Cardiac septum (tissue), 1 donor: ENCODE results near the gene STRIP1. TPM values are rescaled to one million over a fixed set of nuclear protein-coding genes. Genes with fewer than 3 reads are reported as not detected.

Experiments used
- DNase-seq: peaks from one replicate; pipeline ENCODE4 v3.0.0-alpha.2; 2020; ENCODE audit warnings: low spot score
- intact Hi-C: fragments of 100-400 bp; cut with DNase I; formaldehyde crosslinking; loops from one replicate; pipeline ENCODE4 v1.14.0; 2022
- total RNA-seq: library from RNA; stranded (reverse); fragmentation: NEBNext Ultra II Directional; extraction: Animal tissue kit (Norgen Biotek cat#: 25700); gene quantifications from one replicate; pipeline ENCODE4 v1.2.1, GENCODE V29; 2021
- donor health status: DM: no; HTN: no; CAD: no.

STRIP1 gene
- total RNA-seq, 1 donor from 2014 or later: 23.8 TPM

DNA sequence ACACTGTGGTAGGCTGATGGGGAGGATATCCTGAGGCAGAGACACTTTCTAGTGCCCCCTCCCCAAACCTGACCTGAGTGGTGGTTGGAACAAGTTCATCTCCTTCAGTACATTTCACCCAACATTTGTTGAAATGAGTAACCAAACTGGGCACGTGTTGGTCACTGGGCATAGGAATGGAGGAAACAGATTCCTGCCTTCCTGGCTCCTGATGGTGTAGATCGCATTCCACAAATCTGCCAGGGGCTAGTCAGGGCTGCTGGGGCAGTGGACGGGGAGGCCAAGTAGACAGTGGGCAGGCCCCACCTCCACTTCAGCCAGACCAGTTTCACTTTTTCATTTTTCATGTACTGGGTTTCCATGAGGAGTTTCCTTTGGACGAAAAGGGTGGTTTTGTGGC lies 52.5 kb downstream of the STRIP1 start:
- no peak for DNase-seq
- intact Hi-C loops: no loop called here

DNA sequence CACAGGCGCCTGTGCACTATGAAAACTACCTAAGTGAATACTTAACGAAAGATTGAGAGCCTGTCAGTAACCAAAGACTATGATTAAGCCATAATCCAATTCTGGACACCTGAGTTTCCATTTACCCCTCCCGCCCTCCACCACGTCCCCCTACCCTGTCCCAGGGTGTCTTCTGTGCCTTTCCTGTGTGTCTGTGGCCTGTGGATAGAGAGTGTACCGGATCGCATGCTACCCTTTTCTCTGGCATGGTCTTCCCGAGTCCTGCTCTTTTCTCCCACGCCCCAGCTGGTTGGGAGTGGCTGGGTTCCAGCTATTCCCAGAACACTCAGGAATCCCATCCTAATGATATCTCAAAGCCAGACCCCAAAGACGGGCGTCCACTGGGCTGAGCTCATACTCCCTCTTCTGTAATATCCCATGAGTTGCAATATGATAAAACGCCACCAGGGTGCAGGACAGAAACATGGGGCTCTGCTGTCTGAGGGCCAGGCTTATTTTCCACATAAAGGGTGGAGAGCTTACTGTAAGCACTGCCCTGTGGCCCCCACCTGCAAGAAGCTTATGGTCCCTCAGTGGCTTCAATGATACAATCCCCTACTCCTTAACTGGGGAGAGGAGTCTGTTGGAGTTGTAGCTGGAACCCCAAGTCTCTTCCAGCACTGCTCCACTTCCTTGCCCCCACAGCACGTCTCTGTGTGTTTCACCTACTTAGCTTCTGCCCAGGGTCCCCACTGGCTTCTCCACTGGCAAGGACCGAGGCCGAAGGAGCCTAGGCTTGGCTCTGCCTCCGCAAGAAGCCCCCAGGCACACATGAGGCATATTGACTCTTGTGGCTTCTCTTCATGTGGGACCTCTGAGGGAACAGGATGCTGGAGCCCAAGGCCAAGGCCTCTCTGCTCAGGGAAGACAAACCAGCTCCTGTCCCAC lies 53.7 kb downstream of the STRIP1 start:
- no peak for DNase-seq
- intact Hi-C loops: loop anchor here (2.0 kb wide), 1 partner anchor 19 kb away; no protein-coding TSS in a partner anchor

DNA sequence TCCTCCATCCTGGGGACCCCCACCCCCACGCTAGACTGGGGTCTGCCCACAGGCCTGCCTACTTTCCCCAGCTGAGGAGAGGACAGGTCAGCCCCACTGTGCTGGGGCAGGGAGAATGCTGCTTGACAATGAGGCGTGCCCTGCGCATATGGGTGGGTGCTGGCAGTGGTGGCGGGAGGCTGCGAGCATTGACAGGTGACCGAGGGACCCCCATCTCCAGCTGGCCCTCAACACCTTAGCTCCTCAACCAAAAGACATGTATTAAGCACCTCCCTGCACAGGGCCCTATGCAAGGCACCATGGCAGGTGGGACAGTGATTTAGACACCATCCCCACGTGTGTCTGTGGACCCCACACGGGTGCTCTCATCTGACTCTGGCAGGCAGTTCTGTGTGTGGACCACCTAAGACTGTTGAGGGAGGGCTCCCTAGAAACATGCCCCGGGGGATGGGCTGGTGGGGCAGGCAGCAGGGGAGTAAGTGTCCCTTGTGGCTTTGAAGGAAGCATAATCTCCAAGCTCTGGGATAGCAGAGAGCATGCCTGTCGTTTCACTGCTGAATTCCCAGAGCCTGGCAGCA lies 54.4 kb downstream of the STRIP1 start:
- intact Hi-C loops: loop anchor here (2.0 kb wide), 1 partner anchor 18 kb away; no protein-coding TSS in a partner anchor
- DNase-seq: no peak

DNA sequence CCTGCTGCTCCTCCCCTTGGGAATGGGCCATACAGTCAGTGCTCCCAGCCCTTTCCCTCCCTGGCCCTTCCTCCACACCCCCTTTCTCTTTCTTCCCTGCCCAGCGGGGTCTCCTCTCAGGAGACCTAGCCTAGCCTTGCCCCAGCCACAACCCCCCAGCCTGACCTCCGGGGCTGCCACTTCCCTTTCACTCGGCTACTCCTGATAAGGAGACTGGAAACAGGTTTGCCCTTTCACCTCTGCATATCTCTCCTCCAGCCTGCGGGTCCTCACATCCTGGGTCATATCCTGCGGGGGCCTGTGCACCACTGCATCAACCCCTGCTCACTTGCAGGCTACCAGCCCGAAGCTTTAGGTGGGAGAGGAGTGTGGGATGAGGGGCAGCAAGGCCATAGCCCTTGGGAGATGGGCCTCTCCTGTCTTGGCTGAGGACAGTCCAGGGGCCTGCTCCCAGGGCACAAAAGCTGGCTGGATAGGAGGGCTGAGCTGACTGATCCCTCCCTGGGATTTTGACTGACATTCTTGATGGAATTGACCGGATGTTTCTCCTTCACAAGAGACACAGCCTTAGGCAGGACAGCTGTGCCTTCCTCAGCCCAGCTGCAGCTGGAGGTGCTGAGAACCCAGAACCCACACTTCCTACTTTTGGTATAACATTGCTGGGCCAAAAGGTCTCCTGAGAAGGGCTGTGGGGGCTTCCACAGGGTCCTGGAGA lies 55.3 kb downstream of the STRIP1 start:
- intact Hi-C loops: loop anchor here (2.0 kb wide), 1 partner anchor 17 kb away; no protein-coding TSS in a partner anchor

DNA sequence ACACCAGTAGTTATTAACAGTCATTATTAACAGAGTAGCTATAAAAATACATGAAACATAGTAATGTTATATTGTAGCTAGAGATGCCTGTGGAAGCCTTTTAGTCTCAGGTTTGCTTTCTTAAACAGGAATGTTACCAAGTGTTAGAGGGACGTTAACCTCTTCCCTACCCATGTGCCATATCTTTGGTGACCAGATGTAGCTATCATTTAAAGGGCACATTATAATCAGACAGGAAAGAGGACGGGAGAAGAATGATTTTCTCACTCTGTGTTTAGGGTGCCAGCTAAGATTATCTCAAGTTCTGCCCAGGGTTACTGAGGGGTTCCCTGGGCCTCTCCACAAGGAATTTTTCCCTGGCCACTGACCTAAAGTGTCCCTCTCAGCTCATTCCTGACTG lies 57.0 kb downstream of the STRIP1 start:
- intact Hi-C loops: no loop called here
- DNase-seq: no peak

More for the DNA sequence above, 55.3 kb downstream of the STRIP1 start:
- no peak for DNase-seq

DNA sequence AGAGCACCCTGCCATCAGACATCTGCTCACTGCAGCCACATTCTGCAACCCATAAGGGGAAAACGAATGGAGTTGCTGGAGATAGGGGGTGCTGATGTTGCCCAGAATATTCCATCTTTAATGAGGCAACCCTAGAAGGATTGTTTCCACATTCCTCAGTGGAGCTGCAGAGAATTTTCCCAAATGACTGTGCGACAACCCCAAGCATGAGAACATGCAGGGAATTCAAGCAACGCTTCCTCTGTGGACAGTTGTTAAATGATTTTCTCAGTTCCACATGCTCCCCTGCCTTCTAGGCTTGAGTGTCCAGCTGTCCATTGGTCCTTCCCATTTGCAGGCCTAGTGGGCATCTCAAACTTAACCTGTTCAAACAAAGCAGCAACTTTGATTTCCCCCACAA lies 57.4 kb downstream of the STRIP1 start:
- DNase-seq: no peak
- intact Hi-C loops: no loop called here

DNA sequence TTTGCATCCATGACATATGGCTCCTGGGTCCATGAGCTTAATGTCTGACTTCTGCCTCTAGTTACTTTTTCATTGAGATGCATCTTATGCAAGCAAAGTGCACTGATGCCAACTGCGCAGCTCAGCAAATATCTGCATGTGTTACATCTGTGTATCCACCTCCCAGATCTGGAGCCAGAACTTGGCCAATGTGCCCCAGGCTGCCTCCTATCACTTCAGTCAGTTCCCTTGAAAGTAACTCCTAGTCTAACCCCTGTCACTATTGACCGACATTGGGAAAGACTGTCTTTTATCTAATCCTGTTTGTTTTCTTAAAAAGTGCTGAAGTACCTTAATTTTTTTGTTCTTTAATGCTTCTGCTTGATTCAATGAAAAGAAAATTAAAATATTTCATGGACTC lies 58.6 kb downstream of the STRIP1 start:
- intact Hi-C loops: no loop called here

DNA sequence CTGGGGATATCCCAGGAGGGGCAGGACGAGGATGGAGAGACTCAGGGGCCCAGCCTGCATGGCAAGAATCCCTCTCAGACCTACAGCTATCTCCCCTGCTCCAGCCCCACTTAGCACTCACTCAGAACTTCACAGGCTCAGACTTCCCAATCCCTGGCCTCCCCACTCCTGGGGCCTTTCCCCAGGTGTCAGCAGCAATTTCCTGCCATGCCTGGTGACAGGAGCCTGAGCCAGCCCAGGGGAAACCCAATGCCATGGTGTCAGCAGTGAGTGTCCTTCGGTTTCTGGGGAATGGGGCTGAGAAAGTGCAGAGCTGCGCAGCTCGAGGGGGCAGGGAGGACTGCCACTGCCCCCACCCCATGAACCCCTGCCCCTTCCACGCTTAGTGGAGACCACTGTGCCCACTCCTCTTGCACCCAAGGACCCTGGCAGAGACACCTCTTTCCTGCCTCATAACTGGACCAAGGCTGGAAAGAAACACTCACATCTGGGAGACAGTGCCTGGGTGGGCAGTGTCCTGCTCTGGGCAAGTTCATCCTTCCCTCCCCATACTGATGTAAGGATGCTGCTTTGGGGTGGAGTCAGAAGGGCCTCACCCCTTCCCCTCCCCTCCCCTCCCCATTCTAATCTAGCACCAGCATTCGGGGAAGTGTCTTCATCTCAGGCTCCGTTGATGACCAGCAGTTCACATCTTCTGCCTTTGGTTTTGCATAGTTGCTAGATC lies 60.7 kb downstream of the STRIP1 start:
- intact Hi-C loops: no loop called here
- DNase-seq: no peak

More for the DNA sequence above, 58.6 kb downstream of the STRIP1 start:
- DNase-seq: no peak

DNA sequence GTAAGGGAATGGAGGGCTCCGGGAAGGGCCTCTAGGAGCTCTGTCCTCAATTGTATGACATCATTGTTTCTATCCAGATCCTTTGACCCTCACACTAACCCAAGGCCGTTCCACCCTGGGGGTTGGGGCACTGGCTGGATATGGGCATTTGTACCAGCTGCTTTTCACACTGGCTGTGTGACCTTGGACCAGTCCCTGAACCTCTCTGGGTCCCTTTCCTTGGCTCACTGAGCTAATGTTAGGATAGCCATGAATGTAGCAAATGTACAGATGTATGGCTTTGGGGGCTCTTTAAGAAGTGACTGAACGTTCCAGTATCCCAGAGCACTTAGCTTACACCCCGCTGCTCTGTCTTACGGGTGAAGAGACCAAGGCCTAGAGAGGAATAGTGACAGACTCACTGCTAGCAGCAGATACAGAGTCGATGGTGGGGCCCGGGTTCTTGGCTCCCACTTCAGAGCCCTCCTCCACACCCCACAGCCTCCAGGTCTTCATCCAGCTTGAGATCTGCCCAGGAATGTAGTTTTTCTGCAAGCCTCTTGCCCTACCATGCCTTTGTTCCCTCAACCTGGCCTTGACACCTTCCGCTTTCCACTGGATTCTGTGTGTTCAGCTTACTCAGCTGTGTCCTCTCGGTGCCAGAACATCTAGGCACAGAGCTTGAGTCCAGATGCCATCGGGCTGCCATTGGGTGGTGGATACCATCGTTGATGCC lies 63.2 kb downstream of the STRIP1 start:
- intact Hi-C loops: no loop called here
- no peak for DNase-seq

DNA sequence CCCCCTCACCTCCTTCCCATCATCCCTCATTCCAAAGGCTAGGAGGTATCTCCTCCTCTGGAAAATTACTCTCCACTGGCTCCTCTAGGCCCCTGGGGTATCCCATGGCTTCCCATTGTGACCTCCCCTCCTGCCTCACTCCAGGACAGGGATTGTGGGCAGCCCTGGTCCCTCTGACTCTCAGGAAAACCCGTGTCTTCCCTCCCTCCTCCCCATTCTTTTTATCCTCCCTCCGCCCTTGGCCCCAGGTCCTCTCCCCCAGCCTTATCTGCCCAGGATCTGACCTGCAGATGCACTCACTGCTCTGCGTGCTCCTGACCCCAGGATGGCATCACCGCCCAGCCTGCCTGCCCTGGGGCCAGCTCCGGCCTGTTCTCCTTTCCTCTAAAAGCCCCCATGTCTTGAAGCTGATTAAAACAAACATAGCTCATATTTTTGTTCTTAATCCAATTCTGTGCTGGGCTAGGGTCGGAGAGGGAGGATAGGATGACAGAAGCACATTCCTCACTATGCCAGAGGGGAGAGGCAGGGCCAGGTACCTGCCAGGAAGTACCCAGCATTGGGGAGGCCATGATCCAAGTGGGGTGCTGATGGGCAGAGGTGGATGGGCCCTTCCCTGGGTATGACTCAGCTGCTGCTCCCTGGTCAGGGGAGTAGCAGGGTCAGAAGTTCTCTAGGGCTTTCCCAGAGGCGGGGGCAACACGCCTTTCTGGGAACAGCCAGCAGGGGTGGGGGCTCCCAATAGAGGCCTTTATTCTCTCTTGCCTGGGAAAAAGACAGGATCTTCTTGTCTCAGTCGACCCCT lies 64.0 kb downstream of the STRIP1 start:
- intact Hi-C loops: no loop called here
- no peak for DNase-seq

DNA sequence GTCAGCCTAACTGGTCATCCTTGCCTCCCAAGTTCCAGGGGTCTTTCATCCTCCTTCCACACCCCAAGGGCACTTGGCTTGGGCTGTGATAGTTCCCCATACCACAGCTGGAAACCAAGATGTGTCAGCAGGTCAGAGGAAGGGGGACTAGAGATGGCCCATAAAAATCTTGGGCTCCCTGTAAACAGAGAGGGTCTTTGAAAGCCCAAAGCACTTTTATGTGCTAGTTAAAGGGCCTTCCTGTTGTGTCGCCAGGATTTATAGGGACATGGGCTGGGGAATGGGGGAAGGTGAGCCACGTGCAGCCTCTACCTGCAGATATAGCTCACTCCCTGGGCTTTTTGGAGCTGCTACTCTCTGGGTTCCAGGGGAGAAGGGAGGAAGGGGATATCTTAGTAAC lies 65.9 kb downstream of the STRIP1 start:
- intact Hi-C loops: no loop called here

DNA sequence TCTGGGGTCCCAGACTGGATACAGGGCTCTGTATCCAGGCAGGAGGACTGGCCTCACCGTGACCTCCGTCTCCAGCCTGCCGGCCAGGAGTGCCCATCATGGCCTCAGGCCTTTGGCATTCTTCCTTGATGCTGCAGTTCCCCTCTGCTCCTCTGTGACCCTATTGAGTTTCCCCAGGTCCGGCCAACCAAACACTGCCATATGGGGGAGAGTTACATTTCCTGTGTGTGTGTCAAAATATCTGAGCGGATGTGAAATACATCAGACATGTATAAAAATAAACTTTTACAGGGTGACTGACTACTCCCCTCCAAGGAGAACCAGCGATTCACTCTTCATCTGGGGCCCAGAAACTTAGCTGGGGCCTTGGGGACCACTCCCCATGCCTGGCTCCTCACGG lies 67.7 kb downstream of the STRIP1 start:
- no peak for DNase-seq
- intact Hi-C loops: no loop called here

More for the DNA sequence above, 65.9 kb downstream of the STRIP1 start:
- no peak for DNase-seq

Other genes with a start within 250 kb of the STRIP1 start
- gene CSF1, start 123.8 kb upstream of the STRIP1 start, total RNA-seq: 16.7 TPM
- gene AHCYL1, start 49.9 kb upstream of the STRIP1 start, total RNA-seq: 53.6 TPM
- 0.22 TPM for gene ALX3, start 36.0 kb downstream of the STRIP1 start, total RNA-seq
- not detected for gene UBL4B, start 77.8 kb downstream of the STRIP1 start, total RNA-seq
- 0.40 TPM for gene SLC6A17, start 115.9 kb downstream of the STRIP1 start, total RNA-seq
- gene KCNC4, start 175.7 kb downstream of the STRIP1 start, total RNA-seq: 16.6 TPM